IMR-90 (cell line): ENCODE data around the gene AP2M1.

Source experiments
- CEBPB ChIP-seq: IDR thresholded peaks from 2 replicates; pipeline ENCODE4 v1.6.1; 2012; ENCODE audit warnings: low read depth, low read length, improper control_type of control experiment
- CHD1 ChIP-seq: IDR thresholded peaks from 2 replicates; pipeline ENCODE4 v1.6.1; 2012; ENCODE audit warnings: low read depth, low read length, improper control_type of control experiment
- FOS ChIP-seq: fragments of 150-350 bp; IDR thresholded peaks from 2 replicates; pipeline ENCODE4 v1.6.1; 2016; ENCODE audit warnings: low read depth, low read length
- MAZ ChIP-seq: IDR thresholded peaks from 2 replicates; pipeline ENCODE4 v1.6.1; 2012; ENCODE audit warnings: low read depth, mild to moderate bottlenecking, low read length, improper control_type of control experiment, moderate library complexity, borderline replicate concordance
- MXI1 ChIP-seq: IDR thresholded peaks from 2 replicates; pipeline ENCODE4 v1.6.1; 2012; ENCODE audit warnings: low read depth, mild to moderate bottlenecking, low read length, moderate library complexity, borderline replicate concordance
- NFE2L2 ChIP-seq: fragments of 150-350 bp; IDR thresholded peaks from 2 replicates; pipeline ENCODE4 v1.6.1; 2016; ENCODE audit warnings: low read depth, mild to moderate bottlenecking, low read length
- POLR2A ChIP-seq: IDR thresholded peaks from 2 replicates; pipeline ENCODE4 v1.6.1; 2012; ENCODE audit warnings: mild to moderate bottlenecking, low read depth, low read length
- RAD21 ChIP-seq: IDR thresholded peaks from 2 replicates; pipeline ENCODE4 v1.6.1; 2012; ENCODE audit warnings: low read length, improper control_type of control experiment
- RCOR1 ChIP-seq: IDR thresholded peaks from 2 replicates; pipeline ENCODE4 v1.6.1; 2012; ENCODE audit warnings: mild to moderate bottlenecking, low read length, improper control_type of control experiment; ENCODE audit not compliant: insufficient replicate concordance
- TF ChIP-seq, protein P1 (sequence below): conservative IDR thresholded peaks from 2 replicates; pipeline ENCODE4 v1.5.1; 2012; ENCODE audit warnings: mild to moderate bottlenecking, low read depth, low read length, improper control_type of control experiment
- TF ChIP-seq, protein P2 (sequence below): fragments of 150-350 bp; IDR thresholded peaks from 2 replicates; pipeline ENCODE4 v1.6.1; 2017; ENCODE audit warnings: mild to moderate bottlenecking, antibody characterized with exemption, low read length, low read depth

DNA sequence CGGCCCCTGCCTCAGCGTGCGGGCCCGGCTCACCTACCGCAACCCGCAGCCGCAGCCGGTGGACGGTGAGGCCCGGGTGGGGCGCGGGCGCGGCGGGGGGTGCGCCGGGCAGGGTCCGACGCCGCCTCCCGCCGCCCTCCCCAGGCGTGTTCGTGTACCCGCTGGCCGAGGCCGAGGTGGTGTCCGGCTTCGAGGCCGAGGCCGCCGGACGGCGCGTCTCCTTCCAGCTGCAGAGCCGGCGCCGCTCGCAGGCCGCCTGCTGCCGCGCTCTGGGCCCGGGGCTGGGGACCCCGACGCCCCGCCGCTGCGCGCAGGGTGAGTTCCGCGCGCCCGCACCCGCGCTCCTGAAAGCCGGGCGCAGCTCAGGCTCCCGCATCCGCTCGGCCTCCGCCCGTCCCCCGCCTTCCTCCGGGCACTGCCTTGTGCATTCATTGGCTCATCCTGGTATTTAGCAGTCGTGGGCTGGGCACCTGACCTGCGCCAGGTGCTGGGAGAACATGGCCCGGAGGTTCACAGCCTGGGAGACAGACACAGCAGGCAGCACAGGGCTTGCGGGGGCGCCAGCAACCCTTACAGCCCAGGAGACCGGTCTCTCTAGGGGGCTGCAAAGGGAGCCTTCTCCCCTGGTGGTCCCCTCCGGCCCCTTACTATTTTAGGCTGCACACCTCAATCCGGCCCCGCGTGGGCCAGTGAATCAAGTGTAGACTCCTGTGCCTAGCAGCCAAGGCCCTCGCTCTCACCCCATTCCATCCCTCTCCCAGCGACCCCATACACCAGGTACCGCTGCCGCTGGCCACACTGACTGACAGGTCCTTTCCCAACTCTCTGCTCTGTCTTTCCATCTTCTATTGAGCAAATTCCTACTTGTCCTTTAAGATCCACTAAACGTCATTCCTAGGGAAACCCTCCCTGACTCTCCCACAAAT, 56.2 kb downstream of the AP2M1 start:
- TF ChIP-seq POLR2A (no peak), FOS (no peak), CHD1 (no peak), MAZ (no peak), RAD21 (no peak), RCOR1 (no peak), MXI1 (no peak), NFE2L2 (no peak), CEBPB (no peak)
- TF ChIP-seq, protein P1, sequence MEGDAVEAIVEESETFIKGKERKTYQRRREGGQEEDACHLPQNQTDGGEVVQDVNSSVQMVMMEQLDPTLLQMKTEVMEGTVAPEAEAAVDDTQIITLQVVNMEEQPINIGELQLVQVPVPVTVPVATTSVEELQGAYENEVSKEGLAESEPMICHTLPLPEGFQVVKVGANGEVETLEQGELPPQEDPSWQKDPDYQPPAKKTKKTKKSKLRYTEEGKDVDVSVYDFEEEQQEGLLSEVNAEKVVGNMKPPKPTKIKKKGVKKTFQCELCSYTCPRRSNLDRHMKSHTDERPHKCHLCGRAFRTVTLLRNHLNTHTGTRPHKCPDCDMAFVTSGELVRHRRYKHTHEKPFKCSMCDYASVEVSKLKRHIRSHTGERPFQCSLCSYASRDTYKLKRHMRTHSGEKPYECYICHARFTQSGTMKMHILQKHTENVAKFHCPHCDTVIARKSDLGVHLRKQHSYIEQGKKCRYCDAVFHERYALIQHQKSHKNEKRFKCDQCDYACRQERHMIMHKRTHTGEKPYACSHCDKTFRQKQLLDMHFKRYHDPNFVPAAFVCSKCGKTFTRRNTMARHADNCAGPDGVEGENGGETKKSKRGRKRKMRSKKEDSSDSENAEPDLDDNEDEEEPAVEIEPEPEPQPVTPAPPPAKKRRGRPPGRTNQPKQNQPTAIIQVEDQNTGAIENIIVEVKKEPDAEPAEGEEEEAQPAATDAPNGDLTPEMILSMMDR, result no peak
- TF ChIP-seq, protein P2, sequence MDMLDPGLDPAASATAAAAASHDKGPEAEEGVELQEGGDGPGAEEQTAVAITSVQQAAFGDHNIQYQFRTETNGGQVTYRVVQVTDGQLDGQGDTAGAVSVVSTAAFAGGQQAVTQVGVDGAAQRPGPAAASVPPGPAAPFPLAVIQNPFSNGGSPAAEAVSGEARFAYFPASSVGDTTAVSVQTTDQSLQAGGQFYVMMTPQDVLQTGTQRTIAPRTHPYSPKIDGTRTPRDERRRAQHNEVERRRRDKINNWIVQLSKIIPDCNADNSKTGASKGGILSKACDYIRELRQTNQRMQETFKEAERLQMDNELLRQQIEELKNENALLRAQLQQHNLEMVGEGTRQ, result no peak
